ENCODE data around the gene SLC6A19. TPM values are rescaled to one million over a fixed set of nuclear protein-coding genes. Genes with fewer than 3 reads are reported as not detected.

The SLC6A19 gene
- total RNA-seq = not detected in 2 replicates

GRCh38 chr5:1201327-1202025 lies at the start of gene SLC6A19:
Gene SLC6A19 (plus strand): TSS chr5:1201595. CDS start chr5:1201651, 56 bp downstream.

GRCh38 chr5:1225081-1225480 lies 23.7 kb downstream of the SLC6A19 start, which contains the start of gene SLC6A18:
Gene SLC6A18 (plus strand): TSS chr5:1225381. CDS start chr5:1225478, 97 bp downstream.

Other genes starting within 250 kb of the SLC6A19 start
- gene NKD2, start 192.8 kb upstream of the SLC6A19 start, total RNA-seq = 0.30 and 1.8 TPM in 2 replicates
- gene SLC12A7, start 89.5 kb upstream of the SLC6A19 start, total RNA-seq = 4.7 and 5.5 TPM in 2 replicates
- not detected in 2 replicates for gene SLC6A18, start 23.8 kb downstream of the SLC6A19 start, total RNA-seq
- gene TERT, start 93.5 kb downstream of the SLC6A19 start, total RNA-seq = not detected in 2 replicates
- gene CLPTM1L, start 143.5 kb downstream of the SLC6A19 start, total RNA-seq = 76.2 and 80.4 TPM in 2 replicates
- not detected in 2 replicates for gene SLC6A3, start 243.8 kb downstream of the SLC6A19 start, total RNA-seq

All from bronchus fibroblast of lung (primary cell).